Measurements from ENCODE around the gene VPREB3.

VPREB3 gene, protein sequence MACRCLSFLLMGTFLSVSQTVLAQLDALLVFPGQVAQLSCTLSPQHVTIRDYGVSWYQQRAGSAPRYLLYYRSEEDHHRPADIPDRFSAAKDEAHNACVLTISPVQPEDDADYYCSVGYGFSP

DNA sequence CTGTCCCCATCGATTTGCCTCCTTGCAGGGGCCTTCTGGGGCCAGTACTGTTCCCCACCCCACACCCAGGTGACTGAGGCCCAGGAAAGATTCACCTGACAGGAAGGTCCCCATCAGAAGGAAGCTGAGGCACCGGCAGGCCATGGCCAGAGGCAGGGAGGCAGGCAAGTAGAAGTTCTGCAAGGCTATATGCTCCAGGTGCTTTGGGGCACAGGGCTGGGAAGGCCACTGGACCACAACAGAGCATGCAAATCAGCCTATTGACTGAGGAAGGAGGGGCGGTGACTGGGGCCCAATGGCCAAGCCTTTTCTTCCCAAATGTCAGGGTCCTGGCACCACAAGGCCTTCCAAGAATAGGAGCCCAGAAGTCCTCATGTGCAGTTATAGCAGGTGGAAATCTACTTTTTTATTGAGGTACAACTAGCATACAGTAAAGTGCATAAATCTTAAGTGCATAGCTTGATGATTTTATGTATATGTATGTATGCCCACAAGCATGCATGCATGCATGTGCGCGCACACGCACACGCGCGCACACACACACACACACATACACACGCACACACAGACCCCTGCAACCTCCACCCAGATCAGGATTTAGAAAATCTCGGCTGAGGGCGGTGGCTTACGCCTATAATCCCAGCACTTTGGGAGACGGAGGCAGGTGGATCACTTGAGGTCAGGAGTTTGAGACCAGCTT lies at the start of gene VPREB3:
TSS of gene VPREB3 (minus strand) at position 206 of the 700 bp plus-strand sequence. CDS start at position 144, 62 bp downstream.
- no peak for DNase-seq

DNA sequence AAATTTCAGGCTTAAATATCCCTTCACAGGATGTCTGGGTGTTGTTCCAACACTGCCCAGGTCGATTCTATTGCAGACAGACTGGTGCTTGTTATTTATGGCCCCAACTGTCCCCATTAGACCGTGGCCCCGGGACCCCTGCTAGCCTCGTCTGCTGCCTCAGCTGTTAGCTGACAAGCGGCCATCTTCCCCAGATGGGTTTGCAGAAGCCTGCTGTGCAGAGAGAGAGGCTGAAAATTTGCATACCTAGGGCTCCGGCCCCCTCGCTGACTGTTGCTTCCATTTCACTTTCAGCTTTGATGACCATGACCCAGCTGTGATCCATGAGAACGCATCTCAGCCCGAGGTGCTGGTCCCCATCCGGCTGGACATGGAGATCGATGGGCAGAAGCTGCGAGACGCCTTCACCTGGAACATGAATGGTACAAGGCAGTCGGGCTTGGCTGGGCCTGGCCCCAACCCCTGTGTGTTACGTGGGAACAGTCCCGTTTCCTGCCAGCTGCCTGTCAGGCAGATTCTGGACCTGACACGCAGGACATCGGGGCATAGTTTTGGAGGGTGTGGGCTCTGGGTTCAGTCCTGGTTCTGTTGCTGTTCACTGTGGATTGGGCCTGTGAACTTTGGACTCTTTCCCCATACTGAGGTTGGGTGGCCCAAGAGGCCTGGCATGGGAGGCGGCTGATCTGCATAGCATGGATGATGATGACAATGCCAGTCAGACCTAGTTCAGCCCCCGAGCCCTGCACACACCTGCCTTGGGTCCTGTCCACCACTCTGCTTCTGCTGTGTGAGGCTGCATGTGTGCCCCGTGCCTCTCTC lies 49.0 kb upstream of the VPREB3 start:
- no peak for DNase-seq

DNA sequence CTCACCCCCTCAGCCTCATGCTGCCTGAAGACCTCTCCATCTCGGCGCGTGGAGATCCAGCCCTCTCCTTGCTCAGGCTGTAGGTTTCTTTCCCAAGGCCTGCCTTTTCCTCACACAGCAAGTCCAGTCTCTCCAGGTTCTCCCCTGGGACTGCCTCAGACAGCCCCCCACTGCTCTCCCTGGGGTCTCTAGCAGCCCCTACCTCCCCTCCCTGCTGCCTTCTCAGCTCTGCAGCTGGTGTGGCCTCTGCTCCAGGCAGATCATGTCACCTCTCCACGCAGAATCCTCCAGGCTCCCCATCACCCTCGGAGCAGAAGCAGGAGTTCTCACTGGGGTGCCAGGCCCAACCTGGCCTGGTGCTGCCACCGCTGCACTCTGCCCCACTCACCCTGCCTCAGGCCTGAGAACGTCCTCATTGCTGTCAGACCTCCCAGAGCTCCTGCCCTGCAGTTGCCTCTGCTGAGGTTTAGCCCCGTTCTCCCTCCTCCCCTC lies 47.7 kb upstream of the VPREB3 start:
- no peak for DNase-seq

DNA sequence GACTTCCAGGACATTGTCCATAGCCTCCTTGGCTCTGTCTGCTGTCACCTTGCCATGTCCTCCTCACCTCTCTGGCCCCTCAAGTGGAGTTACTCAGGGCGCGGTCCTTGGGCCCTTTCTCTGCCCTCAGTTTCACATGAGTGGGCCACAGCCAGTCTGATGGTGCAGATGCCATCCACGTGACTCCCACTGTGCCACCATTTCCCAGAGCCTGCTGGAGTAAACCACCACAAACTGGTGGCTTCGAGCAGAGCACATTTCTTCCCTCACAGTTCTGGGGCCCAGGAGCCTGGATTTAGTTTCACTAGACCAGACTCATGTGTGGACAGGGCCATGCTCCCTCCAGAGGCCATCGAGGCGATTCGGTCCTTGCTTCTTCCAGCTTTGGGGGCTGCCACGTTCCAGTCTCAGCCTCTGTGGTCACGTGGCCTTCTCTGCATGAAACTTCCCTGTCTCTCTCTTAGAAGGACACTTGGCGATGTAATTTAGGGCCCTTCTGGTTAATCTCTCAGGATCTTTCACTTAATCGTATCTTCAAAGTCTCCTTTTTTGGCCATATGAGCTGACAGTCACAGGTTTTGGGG lies 47.1 kb upstream of the VPREB3 start:
- no peak for DNase-seq

DNA sequence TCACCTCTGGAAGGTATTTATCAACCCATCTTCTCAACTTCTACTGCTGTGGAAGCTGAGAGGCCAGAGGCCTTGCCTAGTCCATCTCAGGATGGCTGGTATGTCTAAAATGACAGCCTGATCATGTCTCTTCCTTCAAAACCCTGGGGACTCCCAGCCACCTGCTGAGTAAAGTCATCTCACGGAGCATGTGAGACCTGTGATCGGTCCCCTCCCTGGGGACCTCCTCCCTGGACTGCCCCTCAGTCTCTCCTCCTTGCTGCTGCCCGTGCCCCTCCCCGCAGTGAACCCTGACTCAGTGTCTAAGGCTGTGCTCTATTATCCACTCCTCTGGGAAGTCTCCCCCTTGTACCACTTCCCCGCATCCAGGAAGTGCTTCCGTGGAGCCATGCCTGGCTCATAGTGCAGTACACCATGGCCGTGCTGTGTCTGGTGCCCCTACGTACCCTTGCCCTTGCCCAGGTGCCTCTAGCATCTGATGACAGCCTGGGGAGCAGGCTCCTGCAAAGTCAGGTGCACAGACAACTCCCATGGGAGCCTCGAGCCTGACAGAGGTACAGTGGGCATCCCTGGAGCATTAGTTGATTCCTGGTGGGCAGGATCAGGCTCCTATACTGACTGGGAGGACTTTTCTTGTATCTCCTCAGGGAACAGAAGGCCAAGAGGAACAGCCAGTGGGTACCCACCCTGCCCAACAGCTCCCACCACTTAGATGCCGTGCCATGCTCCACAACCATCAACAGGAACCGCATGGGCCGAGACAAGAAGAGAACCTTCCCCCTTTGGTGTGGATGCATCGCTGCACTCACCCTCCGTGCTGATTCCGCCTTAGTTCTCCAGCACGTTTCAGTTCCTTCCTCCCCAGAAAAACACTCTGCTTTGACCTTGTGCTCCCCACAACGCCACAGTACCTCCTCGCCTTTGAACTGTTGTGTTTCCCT lies 46.3 kb upstream of the VPREB3 start:
- DNase-seq, result no peak

DNA sequence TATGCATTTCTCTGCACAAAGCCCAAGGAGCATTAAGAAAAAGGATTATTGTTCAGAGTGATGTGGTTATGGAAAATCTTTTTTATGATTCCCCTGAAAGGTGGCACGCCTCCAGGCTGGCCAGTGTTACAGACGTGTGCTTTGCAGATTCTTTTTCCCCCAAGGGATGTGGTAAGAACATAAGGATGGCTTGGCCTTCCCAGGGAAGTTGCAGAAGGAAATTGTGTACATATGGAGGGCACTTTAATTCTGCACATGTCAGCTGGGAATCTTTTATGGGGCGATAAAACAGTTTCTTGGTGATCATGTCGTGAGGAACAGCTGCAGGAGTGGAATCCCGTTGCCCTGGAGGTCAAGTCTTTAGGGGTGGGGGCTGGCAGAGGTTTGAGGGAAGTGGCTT lies 42.2 kb upstream of the VPREB3 start:
- no peak for DNase-seq

DNA sequence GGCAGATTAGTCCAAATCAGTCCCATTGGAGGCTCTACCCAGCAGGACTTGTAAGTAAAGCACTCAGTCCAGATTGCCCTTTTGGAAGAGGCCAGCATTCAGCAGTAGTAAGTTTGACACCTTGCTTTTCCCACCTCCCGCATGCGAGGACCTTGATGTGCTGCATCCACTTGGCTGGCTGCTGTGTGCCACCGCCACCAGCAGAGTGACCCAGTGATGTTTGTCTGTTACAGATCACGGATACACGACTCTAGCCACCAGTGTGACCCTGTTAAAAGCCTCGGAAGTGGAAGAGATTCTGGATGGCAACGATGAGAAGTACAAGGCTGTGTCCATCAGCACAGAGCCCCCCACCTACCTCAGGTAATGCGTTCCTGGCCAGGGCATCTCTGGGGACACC lies 39.1 kb upstream of the VPREB3 start:
- no peak for DNase-seq

DNA sequence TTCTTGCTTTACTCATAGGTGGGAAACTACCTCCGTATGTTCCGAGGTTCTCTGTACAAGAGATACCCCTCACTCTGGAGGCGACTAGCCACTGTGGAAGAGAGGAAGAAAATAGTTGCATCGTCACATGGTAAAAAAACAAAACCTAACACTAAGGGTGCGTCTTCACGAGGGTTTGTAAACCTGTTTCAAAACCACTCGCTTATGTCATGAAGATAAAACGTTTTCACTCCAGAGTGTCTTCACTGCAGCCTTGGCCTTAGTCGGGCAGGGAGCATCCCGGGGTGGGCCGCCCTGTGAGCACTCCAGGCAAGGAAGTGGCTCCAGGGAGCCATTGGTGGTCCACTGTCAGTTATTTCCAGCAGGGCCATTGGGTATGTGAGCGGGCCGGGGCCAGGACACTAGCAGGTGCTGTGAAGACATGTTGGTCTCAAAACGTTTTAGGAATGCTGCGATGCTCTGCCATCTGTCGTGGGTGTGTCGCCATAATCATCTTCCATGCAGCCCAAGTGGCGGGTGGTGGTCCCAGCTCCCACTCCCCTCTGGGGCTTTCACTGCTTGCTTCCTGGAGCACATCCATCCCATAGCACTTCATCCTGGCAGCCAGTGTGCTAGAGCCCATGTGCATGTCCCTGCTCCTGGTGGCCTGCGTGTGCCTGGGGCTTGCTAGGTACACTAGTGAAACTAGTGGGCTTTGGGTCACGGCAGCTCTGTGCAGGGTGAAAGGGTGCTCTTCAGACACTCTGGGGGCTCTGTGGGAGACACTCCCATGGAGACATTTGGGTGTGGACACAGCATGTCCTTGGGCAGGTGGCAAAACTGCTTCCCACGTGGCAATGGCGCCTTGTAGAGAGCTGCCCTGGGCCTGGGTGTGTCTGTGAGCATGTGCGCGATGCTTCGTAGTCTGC lies 37.8 kb upstream of the VPREB3 start:
- no peak for DNase-seq

DNA sequence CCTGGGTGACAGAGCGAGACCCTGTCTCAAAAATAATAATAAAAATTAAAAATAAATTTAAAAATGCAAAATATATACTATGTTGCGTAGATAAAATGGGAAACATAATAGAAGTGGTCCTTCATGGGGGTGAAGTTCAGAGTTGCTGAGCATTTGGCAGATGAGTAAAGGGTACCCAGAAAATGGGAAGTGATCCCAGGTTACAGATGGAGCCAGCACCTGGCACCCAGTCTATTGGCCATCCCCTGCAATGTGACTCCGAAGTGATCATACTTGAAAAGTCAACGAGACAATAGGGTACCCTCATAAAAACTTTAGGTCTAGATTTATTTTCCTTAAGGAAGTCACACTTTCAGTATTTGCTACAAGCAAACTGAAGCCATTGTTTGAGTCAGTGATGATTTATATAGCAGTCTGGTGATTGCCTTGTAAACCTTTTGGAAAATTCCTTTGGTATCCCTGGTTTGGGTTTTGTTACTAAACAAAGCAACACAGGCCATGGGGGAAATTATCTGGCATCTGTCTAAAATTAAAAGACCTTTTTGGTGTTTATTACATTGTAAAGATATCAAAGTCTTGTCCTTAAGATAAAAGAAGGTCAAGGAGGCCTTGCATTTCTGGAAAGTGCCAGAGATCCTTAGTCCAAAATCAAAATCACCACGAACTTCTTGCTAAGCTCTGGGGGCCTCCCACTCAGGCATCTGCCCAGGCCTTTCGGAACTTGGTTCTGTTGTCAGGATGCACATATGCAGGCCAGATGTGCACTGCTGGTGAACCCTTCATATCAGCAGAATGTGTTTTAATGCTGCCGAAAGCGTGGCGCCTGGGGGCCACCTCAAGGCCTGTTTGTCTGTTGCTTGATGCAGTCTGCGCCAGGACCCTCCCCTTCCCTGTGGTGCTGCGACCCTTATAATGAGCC lies 36.9 kb upstream of the VPREB3 start:
- DNase-seq, result no peak

DNA sequence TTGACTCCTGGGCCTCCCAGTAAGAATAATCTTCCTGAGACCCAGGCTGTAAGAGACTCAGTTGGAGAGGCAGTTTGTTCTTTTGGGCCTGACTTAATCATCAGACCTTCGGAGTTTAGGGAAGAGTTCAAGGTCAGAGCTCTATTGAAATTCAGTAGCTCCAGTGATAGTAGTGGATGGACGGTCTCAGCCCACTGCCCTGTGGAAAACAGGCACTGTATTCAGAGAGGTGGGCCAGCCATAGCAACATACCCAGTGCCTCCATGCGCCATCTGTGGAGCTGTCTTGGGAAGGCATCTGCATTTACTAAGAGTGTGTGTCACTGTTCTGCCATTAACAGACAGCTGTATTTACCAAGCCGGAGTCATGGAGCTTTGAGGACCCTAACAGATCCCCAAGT lies 35.4 kb upstream of the VPREB3 start:
- peak in 4 of 56 donors; percentile 9 to 46 (median 29) for DNase-seq

DNA sequence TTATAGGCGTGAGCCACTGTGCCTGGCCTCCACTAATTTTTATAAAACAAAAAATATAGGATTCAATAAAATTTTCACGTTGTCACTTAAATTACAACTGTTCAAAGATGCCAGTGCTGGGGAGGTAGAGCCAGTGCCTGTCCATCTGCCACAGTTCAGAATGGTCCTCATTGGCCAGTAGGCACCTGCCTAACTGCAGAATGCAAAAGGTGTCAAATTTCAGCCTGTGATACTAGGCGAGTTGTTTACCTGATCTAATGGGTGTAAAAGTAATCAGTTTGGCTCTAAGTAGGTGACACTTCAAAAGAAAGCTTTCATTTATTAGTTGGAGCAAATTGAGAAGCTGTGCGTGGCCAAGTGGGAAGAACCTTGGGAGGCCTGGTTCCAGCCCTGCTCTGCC lies 34.9 kb upstream of the VPREB3 start:
- no peak for DNase-seq

DNA sequence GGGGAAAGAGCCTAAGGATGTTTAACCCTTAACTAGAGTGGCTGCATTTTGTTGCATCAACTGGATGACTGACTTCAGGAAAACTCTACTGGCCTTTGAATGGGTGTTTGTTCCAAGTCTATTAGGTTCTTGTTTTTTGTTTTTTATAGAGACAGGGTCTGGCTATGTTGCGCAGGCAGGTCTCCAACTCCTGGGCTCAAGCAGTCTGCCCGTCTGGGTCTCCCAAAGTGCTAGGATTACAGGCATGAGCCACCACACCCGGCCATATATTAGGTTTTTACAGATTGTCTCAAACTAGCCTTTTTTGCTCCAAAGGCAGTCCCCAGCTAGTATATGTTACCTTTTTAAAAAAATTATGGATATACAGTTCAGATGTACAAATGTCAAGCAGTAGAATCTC lies 33.7 kb upstream of the VPREB3 start:
- no peak for DNase-seq

DNA sequence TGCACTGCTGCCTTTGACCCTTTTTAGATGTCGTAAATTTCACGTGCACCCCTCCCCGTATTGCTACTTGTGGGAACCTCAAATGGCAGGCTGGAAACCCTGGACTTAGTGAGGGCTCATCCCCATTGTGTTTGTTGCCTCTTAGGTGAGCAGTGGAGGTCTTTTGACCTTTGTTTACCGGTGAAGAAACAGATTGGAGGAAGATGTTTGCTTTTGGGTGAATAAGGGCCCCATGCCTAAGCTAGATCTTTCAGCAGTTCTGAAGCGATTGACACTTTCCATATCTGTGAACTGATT lies 33.3 kb upstream of the VPREB3 start:
- DNase-seq, result no peak

DNA sequence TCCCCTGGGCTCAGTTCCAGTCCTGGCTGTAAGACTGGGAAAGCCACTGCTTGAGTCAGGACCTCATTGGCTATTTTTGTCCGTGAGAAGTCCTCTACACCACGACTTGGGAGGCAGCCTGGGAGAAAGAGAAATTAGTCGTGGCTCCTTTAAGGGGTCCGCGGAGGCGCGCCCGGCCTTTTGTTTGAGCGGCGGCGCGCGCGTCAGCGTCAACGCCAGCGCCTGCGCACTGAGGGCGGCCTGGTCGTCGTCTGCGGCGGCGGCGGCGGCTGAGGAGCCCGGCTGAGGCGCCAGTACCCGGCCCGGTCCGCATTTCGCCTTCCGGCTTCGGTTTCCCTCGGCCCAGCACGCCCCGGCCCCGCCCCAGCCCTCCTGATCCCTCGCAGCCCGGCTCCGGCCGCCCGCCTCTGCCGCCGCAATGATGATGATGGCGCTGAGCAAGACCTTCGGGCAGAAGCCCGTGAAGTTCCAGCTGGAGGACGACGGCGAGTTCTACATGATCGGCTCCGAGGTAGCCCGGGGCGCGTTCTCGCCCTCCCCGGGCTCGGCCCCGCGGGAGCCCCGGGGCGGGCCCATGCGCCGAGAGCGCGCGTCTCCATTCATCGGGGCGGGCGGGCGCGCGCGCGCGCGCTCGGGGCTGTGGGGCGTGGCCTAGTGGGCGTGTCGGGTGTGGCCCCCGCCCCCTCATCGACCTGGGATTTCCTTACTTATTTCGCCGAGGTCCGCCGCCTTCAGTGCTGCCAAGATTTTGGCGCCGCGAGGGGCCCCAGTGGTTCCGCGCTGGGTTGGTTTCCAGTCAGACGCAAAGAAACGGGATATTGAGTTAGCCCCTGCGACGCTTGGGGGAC lies 32.8 kb upstream of the VPREB3 start, which contains the start of gene SMARCB1:
TSS of gene SMARCB1 (plus strand) at position 215 of the 848 bp plus-strand sequence. CDS start at position 419, 204 bp downstream.
- peak in 55 of 56 donors; percentile 9 to 89 (median 71) for DNase-seq

DNA sequence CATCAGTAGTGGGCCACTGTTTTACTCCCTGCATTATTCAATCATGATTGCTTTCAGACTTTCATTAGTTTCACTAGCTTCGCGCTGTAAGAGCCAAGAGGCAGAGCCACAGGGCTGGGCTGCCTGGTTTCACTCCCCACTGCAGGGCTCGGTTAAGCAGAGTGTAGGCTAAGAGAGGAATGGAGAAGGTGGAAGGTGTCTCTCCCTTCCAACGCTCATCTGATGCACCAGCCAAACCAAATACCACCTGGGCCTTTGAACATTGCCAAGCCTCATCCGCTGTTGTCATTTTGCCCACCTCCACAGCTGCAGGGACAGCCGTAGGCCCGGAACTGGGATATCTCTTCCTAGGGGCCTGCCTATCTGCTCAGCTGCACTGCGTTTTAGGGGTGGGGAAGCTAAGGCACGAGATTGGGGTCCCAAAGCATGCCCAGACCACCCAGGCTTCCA lies 32.1 kb upstream of the VPREB3 start:
- no peak for DNase-seq

DNA sequence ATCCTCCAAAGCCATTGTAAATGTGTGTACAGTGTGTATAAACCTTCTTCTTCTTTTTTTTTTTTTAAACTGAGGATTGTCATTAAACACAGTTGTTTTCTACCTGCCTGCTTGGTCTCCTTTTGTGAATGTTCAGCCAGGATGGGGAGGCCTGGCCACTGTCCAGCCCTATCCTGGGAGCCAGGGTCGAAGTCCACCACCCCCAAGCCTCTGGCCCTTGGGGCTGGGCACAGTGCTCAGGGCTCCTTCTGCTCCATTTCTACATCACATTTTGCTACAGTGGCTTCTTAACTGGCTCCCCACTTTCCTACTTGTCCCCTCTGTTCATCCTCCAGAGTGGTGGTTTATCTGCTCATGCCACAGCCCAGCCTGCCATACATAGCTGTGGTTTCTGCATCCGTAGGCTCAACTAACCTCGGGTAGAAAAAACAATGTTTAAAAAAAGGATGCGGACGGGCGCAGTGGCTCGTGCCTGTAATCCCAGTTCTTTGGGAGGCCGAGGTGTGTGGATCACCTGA lies 30.0 kb upstream of the VPREB3 start:
- DNase-seq, result no peak
